Measurements from ENCODE around the gene WIPF2.
"Not testable (repeated sequence)": the region's sequence is repeated elsewhere in the genome, so short reads cannot be mapped to it uniquely, and the experiment has no call there.

Gene WIPF2

GRCh38 chr17:40192961-40193360 is 26.1 kb upstream of the WIPF2 start:
- Histone ChIP-seq H3K9me3 (ENCODE audit: insufficient read depth, low read length) (0 out of 2 replicates have a peak, but pooled peaks cover 5% of the 10 kb centered on the region), H3K4me1 (ENCODE audit: insufficient read depth, insufficient read length) (peaks cover 17% of the 10 kb centered on the region), H3K27me3 (ENCODE audit: insufficient read depth, insufficient read length) (no peaks in the 10 kb centered on the region), H3K4me3 (ENCODE audit: insufficient read length, low read depth) (no peak overlapping the region), H3K9ac (ENCODE audit: insufficient read length, low read depth) (no peak overlapping the region), H3K36me3 (ENCODE audit: insufficient read depth, insufficient read length, low read length) (peaks cover 34% of the 10 kb centered on the region)
- no peak for DNase-seq (ENCODE audit: low read depth, low spot score)
- TF ChIP-seq YY1 (IDR thresholded peaks at IDR 0.05; ENCODE audit: insufficient read depth, insufficient read length) = no peak
- TF ChIP-seq SUZ12 (IDR thresholded peaks at IDR 0.05; ENCODE audit: extremely low read depth, insufficient read depth, insufficient read length) = no peak
- TF ChIP-seq ZNF274 (IDR thresholded peaks at IDR 0.05; ENCODE audit: low read depth, low read length) = no peak

DNA sequence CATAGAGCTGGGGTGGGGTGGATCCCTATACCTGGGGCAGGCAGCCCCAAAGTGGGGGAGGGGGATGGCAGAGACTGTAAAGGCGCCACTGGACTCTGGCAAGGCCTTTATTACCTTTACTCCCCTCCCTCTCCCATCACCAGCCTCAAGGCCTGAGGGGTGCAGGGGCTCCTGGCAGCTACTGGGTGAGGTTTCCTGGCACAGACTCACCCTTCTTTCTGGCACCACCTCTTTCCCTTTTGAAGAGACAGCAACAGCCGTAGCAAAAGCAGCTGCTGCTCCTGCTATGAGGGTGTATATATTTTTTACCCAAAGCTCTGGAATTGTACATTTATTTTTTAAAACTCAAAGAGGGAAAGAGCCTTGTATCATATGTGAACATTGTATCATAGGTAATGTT is 24.3 kb upstream of the WIPF2 start:
- TF ChIP-seq SUZ12 (IDR thresholded peaks at IDR 0.05; ENCODE audit: extremely low read depth, insufficient read depth, insufficient read length) (no peak), ZNF274 (IDR thresholded peaks at IDR 0.05; ENCODE audit: low read depth, low read length) (no peak), YY1 (IDR thresholded peaks at IDR 0.05; ENCODE audit: insufficient read depth, insufficient read length) (no peak)
- peak overlapping the region; percentile 39 for H3K9ac ChIP-seq (ENCODE audit: insufficient read length, low read depth)
- H3K4me3 ChIP-seq (ENCODE audit: insufficient read length, low read depth) = no peak overlapping the region
- H3K4me1 ChIP-seq (ENCODE audit: insufficient read depth, insufficient read length) = peaks cover 17% of the 10 kb centered on the region
- H3K36me3 ChIP-seq (ENCODE audit: insufficient read depth, insufficient read length, low read length) = peaks cover 21% of the 10 kb centered on the region
- H3K27me3 ChIP-seq (ENCODE audit: insufficient read depth, insufficient read length) = no peaks in the 10 kb centered on the region
- DNase-seq (ENCODE audit: low read depth, low spot score) = no peak
- H3K9me3 ChIP-seq (ENCODE audit: insufficient read depth, low read length) = 0 out of 2 replicates have a peak, but pooled peaks cover 10% of the 10 kb centered on the region

- 0 out of 2 replicates have a peak, but pooled peaks cover 10% of the 10 kb centered on the region for H3K9me3 ChIP-seq (ENCODE audit: insufficient read depth, low read length)
- no peak overlapping the region for H3K4me3 ChIP-seq (ENCODE audit: insufficient read length, low read depth)
- peaks cover 17% of the 10 kb centered on the region for H3K36me3 ChIP-seq (ENCODE audit: insufficient read depth, insufficient read length, low read length)
- peaks cover 7% of the 10 kb centered on the region for H3K4me1 ChIP-seq (ENCODE audit: insufficient read depth, insufficient read length)
- no peak overlapping the region for H3K9ac ChIP-seq (ENCODE audit: insufficient read length, low read depth)
- H3K27me3 ChIP-seq (ENCODE audit: insufficient read depth, insufficient read length) = no peaks in the 10 kb centered on the region
- DNase-seq (ENCODE audit: low read depth, low spot score) = no peak
- TF ChIP-seq ZNF274 (IDR thresholded peaks at IDR 0.05; ENCODE audit: low read depth, low read length) (no peak), SUZ12 (IDR thresholded peaks at IDR 0.05; ENCODE audit: extremely low read depth, insufficient read depth, insufficient read length) (no peak), YY1 (IDR thresholded peaks at IDR 0.05; ENCODE audit: insufficient read depth, insufficient read length) (no peak)
These were observed 21.6 kb upstream of the WIPF2 start for GRCh38 chr17:40197550-40197949.

- H3K4me3 ChIP-seq (ENCODE audit: insufficient read length, low read depth); H3K4me1 ChIP-seq (ENCODE audit: insufficient read depth, insufficient read length); H3K9me3 ChIP-seq (ENCODE audit: insufficient read depth, low read length); H3K9ac ChIP-seq (ENCODE audit: insufficient read length, low read depth); H3K27me3 ChIP-seq (ENCODE audit: insufficient read depth, insufficient read length); DNase-seq (ENCODE audit: low read depth, low spot score): not testable (repeated sequence)
- H3K36me3 ChIP-seq (ENCODE audit: insufficient read depth, insufficient read length, low read length) = peaks cover 12% of the 10 kb centered on the region
These were observed 21.1 kb upstream of the WIPF2 start for GRCh38 chr17:40197965-40198456.

DNA sequence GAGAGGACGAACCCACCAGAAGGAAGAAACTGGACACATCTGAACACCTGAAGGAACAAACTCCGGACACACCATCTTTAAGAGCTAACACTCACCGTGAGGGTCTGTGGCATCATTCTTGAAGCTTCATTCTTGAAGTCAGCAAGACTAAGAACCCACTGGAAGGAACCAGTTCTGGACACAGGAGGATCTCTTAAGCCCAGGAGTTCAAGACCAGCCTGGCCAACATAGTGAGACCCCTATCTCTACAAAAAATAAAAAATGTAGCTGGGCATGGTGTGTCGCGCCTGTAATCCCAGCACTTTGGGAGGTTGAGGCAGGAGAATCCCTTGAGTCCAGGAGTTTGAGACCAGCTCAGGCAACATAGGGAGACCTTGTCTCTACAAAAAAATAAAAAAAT is 20.5 kb upstream of the WIPF2 start:
- Histone ChIP-seq H3K4me1 (ENCODE audit: insufficient read depth, insufficient read length) (peaks cover 7% of the 10 kb centered on the region), H3K9me3 (ENCODE audit: insufficient read depth, low read length) (0 out of 2 replicates have a peak, but pooled peaks cover 10% of the 10 kb centered on the region), H3K4me3 (ENCODE audit: insufficient read length, low read depth) (no peak overlapping the region), H3K36me3 (ENCODE audit: insufficient read depth, insufficient read length, low read length) (peaks cover 7% of the 10 kb centered on the region), H3K9ac (ENCODE audit: insufficient read length, low read depth) (no peak overlapping the region), H3K27me3 (ENCODE audit: insufficient read depth, insufficient read length) (no peaks in the 10 kb centered on the region)
- TF ChIP-seq SUZ12 (IDR thresholded peaks at IDR 0.05; ENCODE audit: extremely low read depth, insufficient read depth, insufficient read length) (no peak), YY1 (IDR thresholded peaks at IDR 0.05; ENCODE audit: insufficient read depth, insufficient read length) (no peak), ZNF274 (IDR thresholded peaks at IDR 0.05; ENCODE audit: low read depth, low read length) (no peak)
- no peak for DNase-seq (ENCODE audit: low read depth, low spot score)

GRCh38 chr17:40203131-40203530 is 16.0 kb upstream of the WIPF2 start:
- Histone ChIP-seq H3K9me3 (ENCODE audit: insufficient read depth, low read length) (0 out of 2 replicates have a peak, but pooled peaks cover 2% of the 10 kb centered on the region), H3K36me3 (ENCODE audit: insufficient read depth, insufficient read length, low read length) (no peaks in the 10 kb centered on the region), H3K9ac (ENCODE audit: insufficient read length, low read depth) (no peak overlapping the region), H3K4me3 (ENCODE audit: insufficient read length, low read depth) (no peak overlapping the region), H3K4me1 (ENCODE audit: insufficient read depth, insufficient read length) (no peaks in the 10 kb centered on the region), H3K27me3 (ENCODE audit: insufficient read depth, insufficient read length) (no peaks in the 10 kb centered on the region)
- DNase-seq (ENCODE audit: low read depth, low spot score) = no peak
- TF ChIP-seq YY1 (IDR thresholded peaks at IDR 0.05; ENCODE audit: insufficient read depth, insufficient read length) = no peak
- TF ChIP-seq SUZ12 (IDR thresholded peaks at IDR 0.05; ENCODE audit: extremely low read depth, insufficient read depth, insufficient read length) = no peak
- no peak for TF ChIP-seq ZNF274 (IDR thresholded peaks at IDR 0.05; ENCODE audit: low read depth, low read length)

DNA sequence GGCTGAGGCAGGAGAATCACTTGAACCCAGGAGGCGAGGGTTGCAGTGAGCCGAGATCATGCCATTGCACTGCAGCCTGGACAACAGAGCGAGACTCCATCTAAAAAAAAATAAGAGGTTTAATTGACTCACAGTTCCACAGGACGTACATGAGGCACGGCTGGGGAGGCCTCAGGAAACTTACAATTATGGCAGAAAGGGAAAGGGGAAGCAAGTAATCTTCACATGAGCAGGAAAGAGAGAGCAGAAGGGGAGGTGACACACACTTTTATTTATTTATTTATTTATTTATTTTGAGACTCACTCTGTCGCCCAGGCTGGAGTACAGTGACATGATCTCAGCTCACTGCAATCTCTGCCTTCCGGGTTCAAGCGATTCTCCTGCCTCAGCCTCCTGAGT is 12.9 kb upstream of the WIPF2 start:
- DNase-seq (ENCODE audit: low read depth, low spot score); H3K4me1 ChIP-seq (ENCODE audit: insufficient read depth, insufficient read length); H3K36me3 ChIP-seq (ENCODE audit: insufficient read depth, insufficient read length, low read length); H3K9ac ChIP-seq (ENCODE audit: insufficient read length, low read depth); H3K27me3 ChIP-seq (ENCODE audit: insufficient read depth, insufficient read length); H3K9me3 ChIP-seq (ENCODE audit: insufficient read depth, low read length); H3K4me3 ChIP-seq (ENCODE audit: insufficient read length, low read depth): not testable (repeated sequence)
